Tongue (tissue), 2 donors: ENCODE measurements around the gene MEGF6. TPM values are rescaled to one million over a fixed set of nuclear protein-coding genes. Genes with fewer than 3 reads are reported as not detected.

ENCODE experiments used
- DNase-seq: peaks from one replicate; pipeline ENCODE4 v3.0.0-alpha.2; 2015
- total RNA-seq: library from RNA; depleted of rRNA; stranded (reverse); fragments of >200 nt; gene quantifications from one replicate; pipeline ENCODE4 v1.2.3, GENCODE V29; 2014

MEGF6 gene
- 33.6 TPM for total RNA-seq

GRCh38 chr1:3611170-3612019, at the start of gene MEGF6:
Gene MEGF6, minus strand, starts transcription at chr1:3611508. Its CDS starts 240 bp downstream, at chr1:3611268.
- DNase-seq = peak; percentile 91

- DNase-seq = no peak
Measured at GRCh38 chr1:3660704-3661103, 49.4 kb upstream of the MEGF6 start.

GRCh38 chr1:3659093-3659492, 47.8 kb upstream of the MEGF6 start:
- no peak for DNase-seq

GRCh38 chr1:3658231-3658615, 46.9 kb upstream of the MEGF6 start:
- DNase-seq = no peak

GRCh38 chr1:3657578-3658230, 46.4 kb upstream of the MEGF6 start:
- no peak for DNase-seq

- DNase-seq = no peak
Measured at GRCh38 chr1:3657096-3657475, 45.8 kb upstream of the MEGF6 start.

- DNase-seq = no peak
Measured at GRCh38 chr1:3656450-3657095, 45.3 kb upstream of the MEGF6 start.

- DNase-seq = peak; percentile 49
Measured at GRCh38 chr1:3654549-3655281, 43.4 kb upstream of the MEGF6 start.

- DNase-seq = no peak
Measured at GRCh38 chr1:3653286-3653618, 41.9 kb upstream of the MEGF6 start.

GRCh38 chr1:3652548-3653285, 41.4 kb upstream of the MEGF6 start:
- no peak for DNase-seq

- peak; percentile 46 for DNase-seq
Measured at GRCh38 chr1:3651930-3652547, 40.7 kb upstream of the MEGF6 start, which contains the start of gene TP73. Gene TP73, plus strand, starts transcription at chr1:3652516. Its CDS starts 29,850 bp downstream, at chr1:3682366.

- DNase-seq = no peak
Measured at GRCh38 chr1:3651026-3651929, 40.0 kb upstream of the MEGF6 start.

GRCh38 chr1:3650248-3651025, 39.1 kb upstream of the MEGF6 start:
- DNase-seq = peak; percentile 28

GRCh38 chr1:3649342-3650247, 38.3 kb upstream of the MEGF6 start, which contains the start of gene WRAP73:
Gene WRAP73, minus strand, starts transcription at chr1:3650103. Its CDS starts 104 bp downstream, at chr1:3649999.
- DNase-seq = peak; percentile 95

GRCh38 chr1:3646596-3646995, 35.3 kb upstream of the MEGF6 start:
- no peak for DNase-seq

GRCh38 chr1:3645666-3646355, 34.5 kb upstream of the MEGF6 start:
- DNase-seq = no peak

- DNase-seq = no peak
Measured at GRCh38 chr1:3645247-3645646, 33.9 kb upstream of the MEGF6 start.

GRCh38 chr1:3644273-3644672, 33.0 kb upstream of the MEGF6 start:
- no peak for DNase-seq
